Measurements from ENCODE around the gene ELF1.

DNA sequence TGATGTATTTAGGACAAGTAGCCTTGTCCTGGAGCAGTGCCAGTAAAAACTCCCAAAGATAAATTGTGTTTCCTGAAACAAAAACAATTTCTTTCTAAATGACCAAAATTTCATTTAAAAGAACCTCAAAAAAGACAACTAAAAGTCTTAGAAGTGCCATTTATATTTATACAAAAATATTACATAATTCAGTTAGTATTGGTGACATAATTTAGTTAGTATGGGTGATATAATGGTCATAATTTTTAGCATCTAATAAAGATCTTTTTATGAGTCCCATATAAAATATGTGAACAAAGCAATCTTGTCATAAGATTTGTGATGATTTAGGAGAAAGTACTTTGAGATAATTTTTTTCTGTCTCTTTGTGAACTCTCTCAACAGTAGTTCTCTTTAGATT is 76.0 kb downstream of the ELF1 start:
- TF ChIP-seq, protein P1, sequence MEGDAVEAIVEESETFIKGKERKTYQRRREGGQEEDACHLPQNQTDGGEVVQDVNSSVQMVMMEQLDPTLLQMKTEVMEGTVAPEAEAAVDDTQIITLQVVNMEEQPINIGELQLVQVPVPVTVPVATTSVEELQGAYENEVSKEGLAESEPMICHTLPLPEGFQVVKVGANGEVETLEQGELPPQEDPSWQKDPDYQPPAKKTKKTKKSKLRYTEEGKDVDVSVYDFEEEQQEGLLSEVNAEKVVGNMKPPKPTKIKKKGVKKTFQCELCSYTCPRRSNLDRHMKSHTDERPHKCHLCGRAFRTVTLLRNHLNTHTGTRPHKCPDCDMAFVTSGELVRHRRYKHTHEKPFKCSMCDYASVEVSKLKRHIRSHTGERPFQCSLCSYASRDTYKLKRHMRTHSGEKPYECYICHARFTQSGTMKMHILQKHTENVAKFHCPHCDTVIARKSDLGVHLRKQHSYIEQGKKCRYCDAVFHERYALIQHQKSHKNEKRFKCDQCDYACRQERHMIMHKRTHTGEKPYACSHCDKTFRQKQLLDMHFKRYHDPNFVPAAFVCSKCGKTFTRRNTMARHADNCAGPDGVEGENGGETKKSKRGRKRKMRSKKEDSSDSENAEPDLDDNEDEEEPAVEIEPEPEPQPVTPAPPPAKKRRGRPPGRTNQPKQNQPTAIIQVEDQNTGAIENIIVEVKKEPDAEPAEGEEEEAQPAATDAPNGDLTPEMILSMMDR (IDR thresholded peaks at IDR 0.05): no peak
- no peak for TF ChIP-seq POLR2A (IDR thresholded peaks at IDR 0.05)

All from esophagus squamous epithelium (tissue), 4 donors.